HG03571 (cell line): Measurements from ENCODE around the gene C16orf96.

ENCODE experiments used
- ATAC-seq: cut with Tn5 transposase; IDR thresholded peaks from one replicate; pipeline ENCODE4 v1.9.1; 2021; ENCODE audit not compliant: unreplicated experiment

C16orf96 gene

GRCh38 chr16:4525069-4525468 lies 31.1 kb upstream of the C16orf96 start:
- no peak for ATAC-seq

DNA sequence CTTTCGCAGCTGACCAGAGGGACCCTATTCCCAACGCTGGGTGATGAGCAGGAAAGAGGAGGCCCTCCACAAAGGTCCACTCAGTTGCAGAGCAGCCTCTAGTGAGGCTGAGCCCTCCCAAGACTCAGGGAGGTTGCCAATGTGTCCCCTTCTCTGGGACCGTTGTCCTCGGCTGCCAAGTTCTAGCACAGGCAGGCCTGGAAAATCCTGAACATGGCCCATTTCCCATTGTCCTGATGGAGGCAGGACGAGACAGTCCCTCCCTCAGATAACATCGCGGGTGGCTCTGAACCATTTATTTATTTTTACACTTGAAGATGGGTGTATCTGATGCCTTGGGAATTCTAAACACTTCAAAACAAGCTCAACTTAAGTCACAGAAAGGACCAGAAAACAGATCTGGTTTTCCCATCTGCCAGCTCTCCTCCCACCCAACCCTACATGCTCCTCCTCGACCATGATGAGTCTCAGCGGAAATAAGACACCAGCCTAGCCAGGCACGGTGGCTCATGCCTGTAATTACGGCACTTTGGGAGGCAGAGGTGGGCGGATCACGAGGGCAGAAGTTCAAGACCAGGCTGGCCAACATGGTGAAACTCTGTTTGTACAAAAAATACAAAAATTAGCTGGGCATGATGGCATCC lies 30.4 kb upstream of the C16orf96 start:
- ATAC-seq, result no peak

- no peak for ATAC-seq
Measured at GRCh38 chr16:4529085-4530060, 26.8 kb upstream of the C16orf96 start.

DNA sequence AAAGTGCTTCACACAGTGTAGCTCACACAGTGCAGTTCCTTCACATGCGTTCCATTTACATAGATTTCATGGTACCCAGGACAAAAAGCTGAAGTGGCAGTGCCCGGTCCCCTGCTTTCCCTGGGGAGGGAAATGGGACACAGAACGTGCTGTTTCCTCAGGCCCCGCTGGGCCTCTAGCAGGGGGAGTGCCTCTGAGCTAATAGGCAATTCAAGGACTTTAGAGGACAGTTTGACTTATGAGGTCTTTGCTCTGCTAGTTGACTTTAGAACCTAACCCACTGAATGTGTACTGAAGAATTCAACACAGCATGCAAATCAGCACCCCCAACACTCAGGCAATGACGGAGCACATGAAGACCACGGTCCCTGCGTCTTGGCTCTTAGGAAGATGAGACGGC lies 24.3 kb upstream of the C16orf96 start:
- ATAC-seq, result no peak

DNA sequence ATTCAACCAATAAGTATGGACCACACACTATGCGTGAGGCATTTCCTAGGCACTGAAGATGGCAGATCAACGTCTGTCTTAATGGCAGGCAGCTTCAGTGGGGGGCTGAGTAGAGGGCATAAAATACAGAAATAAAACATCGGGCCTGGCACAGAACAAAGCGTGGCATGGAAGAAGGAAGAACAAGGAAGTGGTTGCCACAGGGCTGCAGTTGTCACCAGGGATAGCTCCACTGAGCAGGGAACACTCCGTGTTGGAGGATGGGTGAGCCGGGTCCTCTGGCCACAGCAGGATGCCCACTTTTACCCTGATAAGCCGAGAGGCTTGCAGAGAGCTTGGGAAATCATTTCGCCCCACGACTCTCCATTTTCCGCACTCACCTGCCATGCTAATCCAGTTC lies 23.9 kb upstream of the C16orf96 start:
- ATAC-seq, result no peak

DNA sequence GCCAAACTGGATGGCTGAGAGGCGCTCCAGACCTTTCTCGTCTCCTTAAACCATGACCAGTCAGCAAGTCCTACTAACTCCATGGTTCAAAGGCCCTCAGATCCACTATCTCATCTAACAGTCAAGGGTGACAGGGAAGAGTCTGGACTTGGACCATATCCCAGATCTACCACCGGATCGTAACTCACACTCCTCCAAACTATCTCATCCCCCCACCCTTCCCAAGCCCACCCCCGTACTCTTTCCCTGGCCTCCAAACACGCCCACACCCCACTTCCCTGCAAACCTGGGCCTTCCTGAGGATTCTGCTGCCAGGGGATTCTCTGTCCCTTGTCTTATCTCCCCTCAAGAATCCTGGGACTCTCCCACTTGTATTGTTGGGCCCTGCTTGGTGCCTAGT lies 22.6 kb upstream of the C16orf96 start:
- ATAC-seq, result no peak

- no peak for ATAC-seq
Measured at GRCh38 chr16:4534151-4534790, 21.9 kb upstream of the C16orf96 start.

GRCh38 chr16:4535627-4536108 lies 20.5 kb upstream of the C16orf96 start:
- no peak for ATAC-seq

DNA sequence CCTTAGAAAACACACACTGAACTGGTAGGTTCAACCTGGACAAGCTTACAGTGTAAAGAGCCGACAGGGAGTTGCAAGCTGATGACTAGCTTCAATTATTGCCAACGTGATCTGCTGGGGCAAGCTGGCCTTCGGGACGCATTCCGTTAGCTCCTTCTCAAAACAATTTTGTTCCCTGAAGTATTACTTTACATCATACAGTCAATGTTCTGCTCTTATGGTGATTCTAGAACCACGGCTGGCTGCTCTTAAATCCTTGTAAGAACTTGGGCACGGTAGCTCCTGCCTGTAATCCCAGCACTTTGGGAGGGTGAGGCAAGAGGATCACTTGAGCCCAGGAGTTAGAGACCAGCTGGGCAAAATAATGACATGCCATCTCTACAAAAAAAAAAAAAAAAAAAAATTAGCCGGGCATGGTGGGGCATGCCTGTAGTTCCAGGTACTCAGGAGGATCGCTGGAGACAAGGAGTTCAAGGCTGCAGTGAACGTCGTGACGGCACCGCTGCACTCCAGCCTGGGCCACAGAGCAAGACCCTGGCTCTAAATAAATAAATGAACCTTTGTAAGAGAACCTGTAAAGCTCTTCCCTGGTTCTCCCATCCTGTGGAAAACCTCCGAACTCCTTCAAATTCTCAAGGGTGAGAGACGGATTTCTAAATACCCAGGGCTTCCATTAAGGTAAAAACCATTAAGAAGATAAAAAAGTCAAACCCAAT lies 19.6 kb upstream of the C16orf96 start:
- ATAC-seq, result no peak

- peak; percentile 31 for ATAC-seq
Measured at GRCh38 chr16:4537376-4538343, 18.5 kb upstream of the C16orf96 start.

- ATAC-seq, result peak; percentile 63
Measured at GRCh38 chr16:4538350-4539235, 17.5 kb upstream of the C16orf96 start, which contains the start of gene CDIP1. TSS of gene CDIP1 (minus strand) at chr16:4538773. CDS start at chr16:4514130, 24,643 bp downstream.

DNA sequence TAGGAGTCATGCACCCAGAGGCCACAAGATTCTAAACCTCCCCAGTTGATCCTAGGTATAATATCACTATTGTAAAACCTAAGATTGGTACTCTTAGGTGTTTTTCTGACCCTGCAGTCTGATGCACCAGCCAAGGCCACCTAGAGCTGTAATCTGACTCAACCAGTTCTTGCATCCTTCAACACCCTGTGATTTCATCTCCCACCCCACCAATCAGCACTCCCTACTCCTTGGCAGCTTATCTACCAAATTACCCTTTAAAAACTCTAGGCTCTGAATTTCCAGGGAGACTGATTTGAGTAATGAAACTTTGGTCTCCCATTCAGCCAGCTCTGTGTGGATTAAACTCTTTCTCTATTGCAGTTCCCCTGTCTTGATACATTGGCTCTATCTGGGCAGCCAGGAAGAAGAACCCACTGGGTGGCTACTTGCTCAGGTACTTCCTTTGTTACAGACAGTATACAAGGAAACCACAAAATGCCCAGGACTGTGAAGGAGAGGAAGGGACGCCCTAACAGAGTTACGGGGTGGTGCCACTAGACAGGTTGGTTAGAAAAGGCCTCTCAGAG lies 16.3 kb upstream of the C16orf96 start:
- ATAC-seq, result no peak

DNA sequence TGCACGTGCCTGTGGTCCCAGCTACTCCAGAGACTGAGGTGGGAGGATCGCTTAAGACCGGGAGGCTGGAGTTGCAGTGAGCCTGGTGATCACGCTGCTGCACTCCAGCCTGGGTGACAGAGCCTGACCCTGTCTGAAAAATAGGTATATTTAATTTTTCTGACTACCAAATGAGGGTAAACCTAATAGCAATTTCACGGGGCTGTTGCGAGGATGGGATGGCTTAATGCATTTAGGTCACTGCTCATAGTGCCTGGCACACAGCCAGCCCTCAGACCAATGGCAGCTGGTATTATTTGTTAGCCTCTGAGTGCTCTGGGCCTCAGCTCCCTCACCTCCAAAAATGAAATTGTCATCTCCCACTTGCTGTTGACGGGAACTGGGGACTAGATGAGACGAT lies 11.7 kb upstream of the C16orf96 start:
- no peak for ATAC-seq

- no peak for ATAC-seq
Measured at GRCh38 chr16:4548124-4548523, 8.0 kb upstream of the C16orf96 start.

GRCh38 chr16:4550591-4550990 lies 5.5 kb upstream of the C16orf96 start:
- no peak for ATAC-seq

- ATAC-seq, result no peak
Measured at GRCh38 chr16:4552541-4552940, 3.6 kb upstream of the C16orf96 start.

- ATAC-seq, result no peak
Measured at GRCh38 chr16:4556580-4556979, 440 bp downstream of the C16orf96 start.

- no peak for ATAC-seq
Measured at GRCh38 chr16:4557973-4558372, 1.8 kb downstream of the C16orf96 start.
